K562 (cell line): ENCODE data around the gene AFF3. TPM values are rescaled to one million over a fixed set of nuclear protein-coding genes. Genes with fewer than 3 reads are reported as not detected.

Source experiments
- ATAC-seq: fragments of 200-7000 bp; cut with Tn5 transposase; 3 replicates; pipeline ENCODE4 v1.9.1; 2020; ENCODE audit warnings: moderate library complexity
- BruUV-seq: library from RNA; stranded (reverse); fragments of 400-500 nt; replicated peaks from 2 replicates; lab custom pipeline; 2021; lab: Mats Ljungman, UMichigan
- CTCF ChIA-PET: fragments of 300-600 bp; formaldehyde crosslinking; extraction: SDS; loops from one replicate; lab custom pipeline; 2021; ENCODE audit warnings: low intra/inter-chr PET ratio; lab: Yijun Ruan, JAX
- POLR2A ChIA-PET: fragments of 300-600, 350-650 bp; sonication (Branson Sonifier 250); formaldehyde crosslinking; extraction: SDS; loops from one replicate; lab custom pipeline; 2021; ENCODE audit warnings: antibody characterized with exemption, inconsistent platforms; lab: Yijun Ruan, JAX
- DNase-seq, 4 experiments: peaks; one replicate each; pipeline versions ENCODE4 v3.0.0 to v3.0.0-alpha.2; 2011 to 2018; ENCODE audit warnings: low spot score in 3 of 4, mixed read lengths in 3 of 4; ENCODE audit errors: extremely low read depth in 1 of 4
- FAIRE-seq: peaks from 2 replicates; lab custom pipeline; 2011; peaks lifted over from hg19 to GRCh38; lab: Jason Lieb, UNC
- H2AFZ ChIP-seq: 2 replicates; pipeline ENCODE4 v1.6.0; 2011; ENCODE audit warnings: low read depth, low read length, control low read depth, inconsistent platforms
- H3K27ac ChIP-seq: fragments of 200-600 bp; 3 replicates; pipeline ENCODE4 v1.8.0; 2011; ENCODE audit warnings: low read depth, mild to moderate bottlenecking, control low read depth, inconsistent platforms, low read length, moderate library complexity, mixed read lengths; ENCODE audit errors: extremely low read depth
- H3K27me3 ChIP-seq, 2 experiments: fragments of 300-600 bp in 1 of 2; 2 replicates in 1 of 2; 3 replicates in 1 of 2; pipeline versions ENCODE4 v1.6.0 to v1.8.0; 2011; ENCODE audit warnings: inconsistent platforms in 2 of 2, low read length in 2 of 2, mild to moderate bottlenecking in 1 of 2, mixed read lengths in 1 of 2, moderate library complexity in 1 of 2; ENCODE audit not compliant: control insufficient read depth in 2 of 2, insufficient read depth in 2 of 2
- H3K36me3 ChIP-seq: fragments of 300-600 bp; 3 replicates; pipeline ENCODE4 v1.8.0; 2011; ENCODE audit warnings: mild to moderate bottlenecking, low read length, inconsistent platforms; ENCODE audit not compliant: control insufficient read depth, insufficient read depth
- H3K4me1 ChIP-seq, 2 experiments: fragments of 200-600 bp in 1 of 2; replicated peaks in 1 of 2; 2 replicates in 1 of 2; 3 replicates in 1 of 2; pipeline versions ENCODE4 v1.5.1 to v1.8.0; 2011; ENCODE audit warnings: inconsistent platforms in 2 of 2, low read length in 2 of 2, mild to moderate bottlenecking in 1 of 2, mixed read lengths in 1 of 2, moderate library complexity in 1 of 2; ENCODE audit not compliant: control insufficient read depth in 2 of 2, insufficient read depth in 2 of 2
- H3K4me2 ChIP-seq: 2 replicates; pipeline ENCODE4 v1.6.1; 2011; ENCODE audit warnings: low read length, control low read depth, inconsistent platforms, mixed read lengths; ENCODE audit not compliant: insufficient read depth
- H3K4me3 ChIP-seq: fragments of 200-600 bp; sonication (generic), shearing (Covaris generic); 2 replicates; pipeline ENCODE4 v1.5.1; 2016; ENCODE audit warnings: control low read depth, inconsistent platforms
- H3K79me2 ChIP-seq: fragments of 200-600 bp; 3 replicates; pipeline ENCODE4 v1.8.0; 2011; ENCODE audit warnings: low read length, inconsistent platforms; ENCODE audit not compliant: control insufficient read depth, insufficient read depth
- H3K9ac ChIP-seq, 2 experiments: 2 replicates each; pipeline versions ENCODE4 v1.6.0 to v1.6.1; 2011; ENCODE audit warnings: low read depth in 2 of 2, low read length in 2 of 2, control low read depth in 1 of 2, inconsistent platforms in 1 of 2, mild to moderate bottlenecking in 1 of 2, mixed read lengths in 1 of 2; ENCODE audit not compliant: insufficient read depth in 1 of 2
- H3K9me1 ChIP-seq: one replicate; pipeline ENCODE4 v1.6.0; 2011; ENCODE audit warnings: inconsistent platforms, mild to moderate bottlenecking, low read length, moderate library complexity; ENCODE audit not compliant: control insufficient read depth, insufficient read depth
- H3K9me3 ChIP-seq: replicated peaks from 2 replicates; pipeline ENCODE4 v1.5.1; 2011; ENCODE audit warnings: low read depth, low read length, inconsistent platforms; ENCODE audit not compliant: control insufficient read depth, insufficient read depth
- H4K20me1 ChIP-seq: replicated peaks from 2 replicates; pipeline ENCODE4 v1.6.1; 2011; ENCODE audit warnings: low read length, inconsistent platforms, mixed read lengths; ENCODE audit not compliant: control insufficient read depth, insufficient read depth
- CBX3 ChIP-seq, 2 experiments: IDR thresholded peaks; 1 replicate in 1 of 2; 2 replicates in 1 of 2; pipeline ENCODE4 v1.6.1; 2012; ENCODE audit warnings: inconsistent platforms in 2 of 2, low read length in 2 of 2, borderline replicate concordance in 1 of 2, control low read depth in 1 of 2
- CHCHD3 ChIP-seq: fragments of 250-450 bp; sonication (Bioruptor Pico); IDR thresholded peaks from 2 replicates; pipeline ENCODE4 v2.1.2; 2022; ENCODE audit warnings: mild to moderate bottlenecking
- EGR1 ChIP-seq: fragments of 450-650 bp; conservative IDR thresholded peaks from 2 replicates; pipeline ENCODE4 v1.6.1; 2017; ENCODE audit warnings: mild to moderate bottlenecking
- EP400 ChIP-seq: fragments of 450-650 bp; IDR thresholded peaks from 2 replicates; pipeline ENCODE4 v1.6.1; 2017; ENCODE audit warnings: antibody characterized with exemption, mild to moderate bottlenecking, moderate library complexity
- NCOA4 ChIP-seq: fragments of 450-650 bp; IDR thresholded peaks from 2 replicates; pipeline ENCODE4 v1.6.1; 2018; ENCODE audit warnings: mild to moderate bottlenecking; ENCODE audit not compliant: partially characterized antibody
- NFRKB ChIP-seq: fragments of 450-650 bp; IDR thresholded peaks from 2 replicates; pipeline ENCODE4 v1.6.1; 2016; ENCODE audit warnings: low read depth
- TCF7 ChIP-seq: sonication (generic); IDR thresholded peaks from 2 replicates; pipeline ENCODE4 v1.6.1; 2016; ENCODE audit warnings: antibody characterized with exemption, borderline replicate concordance
- TRIM28 ChIP-seq: fragments of 450-650 bp; IDR thresholded peaks from 2 replicates; pipeline ENCODE4 v1.6.1; 2017
- U2AF2 ChIP-seq: fragments of 200-400 bp; formaldehyde crosslinking; optimal IDR thresholded peaks from 2 replicates; pipeline ENCODE3; 2017; ENCODE audit warnings: low read depth, mild to moderate bottlenecking, low read length
- XRCC5 ChIP-seq: fragments of 200-400 bp; formaldehyde crosslinking; IDR thresholded peaks from 2 replicates; pipeline ENCODE4 v1.6.1; 2017; ENCODE audit warnings: low read depth, mild to moderate bottlenecking, low read length
- ZNF134 ChIP-seq: fragments of 250-450 bp; sonication (Bioruptor Pico); conservative IDR thresholded peaks from 2 replicates; pipeline ENCODE4 v1.4.0; 2020
- ZNF384 ChIP-seq: IDR thresholded peaks from 2 replicates; pipeline ENCODE4 v1.6.1; 2012; ENCODE audit warnings: low read depth, low read length, improper control_type of control experiment
- in situ Hi-C: fragments of 300-500 bp; cut with MboI; formaldehyde crosslinking; loops from 4 replicates; pipeline ENCODE4 v1.15.0; 2018; ENCODE audit warnings: inconsistent platforms, mixed read lengths
- intact Hi-C: fragments of 100-400 bp; cut with micrococcal nuclease; formaldehyde crosslinking; loops from 2 replicates; pipeline ENCODE4 v1.14.2; 2022
- polyA plus RNA-seq, 8 experiments: library from polyadenylated mRNA; depleted of rRNA in 4 of 8; stranded (reverse) in 5 of 8; unstranded in 3 of 8; fragments of >200 nt; fragmentation: Nextera tagmentation in 2 of 8; fragmentation: Illumina TruSeq in 1 of 8; extraction: Ambion mirVana in 2 of 8; extraction: Trizol in 1 of 8; gene quantifications; 2 replicates each; pipeline versions ENCODE4 v1.2.1 to v1.2.3, GENCODE V29; 2011 to 2014; ENCODE audit warnings: inconsistent platforms in 1 of 8, missing spikeins in 1 of 8
- total RNA-seq, 7 experiments: library from RNA; depleted of rRNA in 6 of 7; stranded (reverse); fragments of >200 nt in 6 of 7; fragmentation: Illumina TruSeq in 2 of 7; extraction: Trizol in 2 of 7; gene quantifications; 2 replicates each; pipeline versions ENCODE4 v1.2.1 to v1.2.3, GENCODE V29; 2011 to 2021; ENCODE audit warnings: low replicate concordance in 1 of 7
- TF ChIP-seq, protein P1 (sequence below): sonication (generic); formaldehyde crosslinking; IDR thresholded peaks from 2 replicates; pipeline ENCODE4 v1.8.1; 2023; ENCODE audit warnings: mild to moderate bottlenecking, missing genetic modification reagents, moderate library complexity
- TF ChIP-seq, protein P2 (sequence below): fragments of 450-650 bp; IDR thresholded peaks from 2 replicates; pipeline ENCODE4 v1.6.1; 2018; ENCODE audit warnings: mild to moderate bottlenecking, low read depth; ENCODE audit not compliant: partially characterized antibody
- TF ChIP-seq, protein P3 (sequence below): IDR thresholded peaks from 2 replicates; pipeline ENCODE4 v1.6.1; 2014; ENCODE audit warnings: antibody characterized with exemption
- TF ChIP-seq, protein P4 (sequence below): sonication (generic); formaldehyde crosslinking; IDR thresholded peaks from 2 replicates; pipeline ENCODE4 v1.8.1; 2022; ENCODE audit warnings: missing genetic modification reagents
- TF ChIP-seq, protein P5 (sequence below): fragments of 450-650 bp; formaldehyde crosslinking; IDR thresholded peaks from 2 replicates; pipeline ENCODE4 v1.4.0; 2022; ENCODE audit warnings: missing genetic modification characterization

Gene AFF3
- total and polyA plus RNA-seq, 9 of the 15 experiments (the other 6 are each of a cell fraction or from before 2014, with no cell fraction given): 0.02 to 0.11 TPM; not detected in 7

DNA sequence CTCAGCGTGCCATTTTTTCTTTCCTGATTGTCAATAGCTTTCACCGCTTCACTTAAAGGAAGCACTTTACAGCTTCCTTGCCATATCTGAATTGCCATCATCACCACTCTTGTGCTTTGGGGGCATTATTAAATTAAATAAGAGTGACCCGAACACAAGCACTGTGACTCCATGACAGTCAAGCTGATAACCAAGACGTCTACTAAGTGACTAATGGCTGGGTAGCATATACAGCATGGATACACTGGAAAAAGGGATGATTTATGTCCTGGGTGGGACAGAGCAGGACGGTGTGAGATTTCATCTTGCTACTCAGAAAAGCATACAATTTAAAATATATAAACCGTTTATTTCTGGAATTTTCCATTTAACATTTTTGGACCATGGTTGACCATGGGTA is 24.3 kb upstream of the AFF3 start (continued):
- TF ChIP-seq, protein P1, sequence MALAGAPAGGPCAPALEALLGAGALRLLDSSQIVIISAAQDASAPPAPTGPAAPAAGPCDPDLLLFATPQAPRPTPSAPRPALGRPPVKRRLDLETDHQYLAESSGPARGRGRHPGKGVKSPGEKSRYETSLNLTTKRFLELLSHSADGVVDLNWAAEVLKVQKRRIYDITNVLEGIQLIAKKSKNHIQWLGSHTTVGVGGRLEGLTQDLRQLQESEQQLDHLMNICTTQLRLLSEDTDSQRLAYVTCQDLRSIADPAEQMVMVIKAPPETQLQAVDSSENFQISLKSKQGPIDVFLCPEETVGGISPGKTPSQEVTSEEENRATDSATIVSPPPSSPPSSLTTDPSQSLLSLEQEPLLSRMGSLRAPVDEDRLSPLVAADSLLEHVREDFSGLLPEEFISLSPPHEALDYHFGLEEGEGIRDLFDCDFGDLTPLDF (CRISPR knock-in tag): no peak
- TF ChIP-seq XRCC5 (no peak), CHCHD3 (CRISPR knock-in tag) (no peak), EP400 (no peak), TCF7 (no peak)

DNA sequence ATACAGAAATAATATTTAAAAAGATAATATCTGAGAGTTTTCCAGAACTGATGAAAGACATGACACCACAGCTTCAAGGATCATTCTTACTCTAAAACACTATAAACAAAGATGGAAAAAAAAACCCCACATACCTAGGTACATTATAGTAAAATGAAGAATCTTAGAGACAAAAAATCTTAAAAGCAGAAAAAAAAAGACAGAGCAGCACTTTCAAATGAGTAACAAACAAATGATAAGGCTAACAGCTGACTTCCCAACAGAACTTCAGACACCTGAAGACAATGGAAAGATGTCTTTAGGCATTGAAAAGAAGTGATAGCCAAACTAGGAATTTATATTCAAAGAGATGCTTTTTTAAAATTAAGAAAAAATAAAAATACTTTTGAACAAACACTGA is 21.2 kb upstream of the AFF3 start:
- Histone ChIP-seq H3K9me3 (no peaks in the 10 kb centered on the region), H3K4me1 (no peaks in the 10 kb centered on the region), H3K9ac (no peak overlapping the region), H3K27ac (no peak overlapping the region), H3K4me2 (no peak overlapping the region), H3K9me1 (no peaks in the 10 kb centered on the region), H3K79me2 (no peaks in the 10 kb centered on the region), H3K27me3 (no peaks in the 10 kb centered on the region), H2AFZ (no peak overlapping the region), H4K20me1 (no peaks in the 10 kb centered on the region), H3K4me3 (no peak overlapping the region), H3K36me3 (no peaks in the 10 kb centered on the region)
- ATAC-seq (no peak), FAIRE-seq (peak; percentile 60), DNase-seq (no peak)
- POLR2A ChIA-PET: interaction anchor here (0.6 kb wide), 1 partner anchor 14 kb away, joined by 3 read pairs; no protein-coding TSS in a partner anchor
- CTCF ChIA-PET: no interaction called here
- no TSS peak for BruUV-seq
- intact Hi-C loops: no loop called here
- in situ Hi-C loops: no loop called here
- TF ChIP-seq NCOA4 (no peak), EGR1 (no peak), ZNF384 (no peak), ZNF134 (CRISPR knock-in tag) (no peak), TRIM28 (peak; percentile 90), CBX3 (IDR thresholded peaks at IDR 0.05; ENCODE audit: borderline replicate concordance in 1 of 2, low read length in 2 of 2) (peak in 1 of 2 experiments; percentile 68; a peak in 2 of 3 replicates), NFRKB (no peak), U2AF2 (no peak)
- TF ChIP-seq, protein P2, sequence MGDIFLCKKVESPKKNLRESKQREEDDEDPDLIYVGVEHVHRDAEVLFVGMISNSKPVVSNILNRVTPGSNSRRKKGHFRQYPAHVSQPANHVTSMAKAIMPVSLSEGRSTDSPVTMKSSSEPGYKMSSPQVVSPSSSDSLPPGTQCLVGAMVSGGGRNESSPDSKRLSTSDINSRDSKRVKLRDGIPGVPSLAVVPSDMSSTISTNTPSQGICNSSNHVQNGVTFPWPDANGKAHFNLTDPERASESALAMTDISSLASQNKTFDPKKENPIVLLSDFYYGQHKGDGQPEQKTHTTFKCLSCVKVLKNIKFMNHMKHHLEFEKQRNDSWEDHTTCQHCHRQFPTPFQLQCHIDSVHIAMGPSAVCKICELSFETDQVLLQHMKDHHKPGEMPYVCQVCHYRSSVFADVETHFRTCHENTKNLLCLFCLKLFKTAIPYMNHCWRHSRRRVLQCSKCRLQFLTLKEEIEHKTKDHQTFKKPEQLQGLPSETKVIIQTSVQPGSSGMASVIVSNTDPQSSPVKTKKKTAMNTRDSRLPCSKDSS: peak; percentile 79
- TF ChIP-seq, protein P3, sequence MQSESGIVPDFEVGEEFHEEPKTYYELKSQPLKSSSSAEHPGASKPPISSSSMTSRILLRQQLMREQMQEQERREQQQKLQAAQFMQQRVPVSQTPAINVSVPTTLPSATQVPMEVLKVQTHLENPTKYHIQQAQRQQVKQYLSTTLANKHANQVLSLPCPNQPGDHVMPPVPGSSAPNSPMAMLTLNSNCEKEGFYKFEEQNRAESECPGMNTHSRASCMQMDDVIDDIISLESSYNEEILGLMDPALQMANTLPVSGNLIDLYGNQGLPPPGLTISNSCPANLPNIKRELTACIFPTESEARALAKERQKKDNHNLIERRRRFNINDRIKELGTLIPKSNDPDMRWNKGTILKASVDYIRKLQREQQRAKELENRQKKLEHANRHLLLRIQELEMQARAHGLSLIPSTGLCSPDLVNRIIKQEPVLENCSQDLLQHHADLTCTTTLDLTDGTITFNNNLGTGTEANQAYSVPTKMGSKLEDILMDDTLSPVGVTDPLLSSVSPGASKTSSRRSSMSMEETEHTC: no peak
- TF ChIP-seq, protein P4, sequence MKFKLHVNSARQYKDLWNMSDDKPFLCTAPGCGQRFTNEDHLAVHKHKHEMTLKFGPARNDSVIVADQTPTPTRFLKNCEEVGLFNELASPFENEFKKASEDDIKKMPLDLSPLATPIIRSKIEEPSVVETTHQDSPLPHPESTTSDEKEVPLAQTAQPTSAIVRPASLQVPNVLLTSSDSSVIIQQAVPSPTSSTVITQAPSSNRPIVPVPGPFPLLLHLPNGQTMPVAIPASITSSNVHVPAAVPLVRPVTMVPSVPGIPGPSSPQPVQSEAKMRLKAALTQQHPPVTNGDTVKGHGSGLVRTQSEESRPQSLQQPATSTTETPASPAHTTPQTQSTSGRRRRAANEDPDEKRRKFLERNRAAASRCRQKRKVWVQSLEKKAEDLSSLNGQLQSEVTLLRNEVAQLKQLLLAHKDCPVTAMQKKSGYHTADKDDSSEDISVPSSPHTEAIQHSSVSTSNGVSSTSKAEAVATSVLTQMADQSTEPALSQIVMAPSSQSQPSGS (CRISPR knock-in tag): no peak
- TF ChIP-seq, protein P5, sequence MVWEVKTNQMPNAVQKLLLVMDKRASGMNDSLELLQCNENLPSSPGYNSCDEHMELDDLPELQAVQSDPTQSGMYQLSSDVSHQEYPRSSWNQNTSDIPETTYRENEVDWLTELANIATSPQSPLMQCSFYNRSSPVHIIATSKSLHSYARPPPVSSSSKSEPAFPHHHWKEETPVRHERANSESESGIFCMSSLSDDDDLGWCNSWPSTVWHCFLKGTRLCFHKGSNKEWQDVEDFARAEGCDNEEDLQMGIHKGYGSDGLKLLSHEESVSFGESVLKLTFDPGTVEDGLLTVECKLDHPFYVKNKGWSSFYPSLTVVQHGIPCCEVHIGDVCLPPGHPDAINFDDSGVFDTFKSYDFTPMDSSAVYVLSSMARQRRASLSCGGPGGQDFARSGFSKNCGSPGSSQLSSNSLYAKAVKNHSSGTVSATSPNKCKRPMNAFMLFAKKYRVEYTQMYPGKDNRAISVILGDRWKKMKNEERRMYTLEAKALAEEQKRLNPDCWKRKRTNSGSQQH (CRISPR knock-in tag): no peak
